Effector memory CD4-positive, alpha-beta T cell (primary cell): Measurements from ENCODE around the gene PRSS38.

ENCODE experiments used
- DNase-seq, 3 donors: peaks; one replicate each; pipeline ENCODE4 v3.0.0-alpha.2; 2020
- H3K27ac ChIP-seq: 2 replicates; pipeline ENCODE4 v1.7.0; 2013; ENCODE audit warnings: mild to moderate bottlenecking, low read length, moderate library complexity; ENCODE audit not compliant: insufficient read depth, poor library complexity, severe bottlenecking
- H3K27me3 ChIP-seq: replicated peaks from 2 replicates; pipeline ENCODE4 v1.7.0; 2013; ENCODE audit warnings: mild to moderate bottlenecking, low read length; ENCODE audit not compliant: insufficient read depth, control insufficient read depth, poor library complexity, severe bottlenecking
- H3K36me3 ChIP-seq: 2 replicates; pipeline ENCODE4 v1.7.0; 2013; ENCODE audit warnings: mild to moderate bottlenecking, low read length, moderate library complexity; ENCODE audit not compliant: control insufficient read depth, insufficient read depth
- H3K4me1 ChIP-seq: 2 replicates; pipeline ENCODE4 v1.7.0; 2013; ENCODE audit warnings: low read length, mild to moderate bottlenecking; ENCODE audit not compliant: control insufficient read depth, insufficient read depth, poor library complexity, severe bottlenecking
- H3K4me3 ChIP-seq: 2 replicates; pipeline ENCODE4 v1.7.0; 2013; ENCODE audit warnings: low read length, low read depth, mild to moderate bottlenecking; ENCODE audit not compliant: insufficient read depth, poor library complexity, severe bottlenecking
- H3K9me3 ChIP-seq: 2 replicates; pipeline ENCODE4 v1.7.0; 2013; ENCODE audit warnings: mild to moderate bottlenecking, low read length, moderate library complexity; ENCODE audit not compliant: control insufficient read depth

PRSS38 gene

DNA sequence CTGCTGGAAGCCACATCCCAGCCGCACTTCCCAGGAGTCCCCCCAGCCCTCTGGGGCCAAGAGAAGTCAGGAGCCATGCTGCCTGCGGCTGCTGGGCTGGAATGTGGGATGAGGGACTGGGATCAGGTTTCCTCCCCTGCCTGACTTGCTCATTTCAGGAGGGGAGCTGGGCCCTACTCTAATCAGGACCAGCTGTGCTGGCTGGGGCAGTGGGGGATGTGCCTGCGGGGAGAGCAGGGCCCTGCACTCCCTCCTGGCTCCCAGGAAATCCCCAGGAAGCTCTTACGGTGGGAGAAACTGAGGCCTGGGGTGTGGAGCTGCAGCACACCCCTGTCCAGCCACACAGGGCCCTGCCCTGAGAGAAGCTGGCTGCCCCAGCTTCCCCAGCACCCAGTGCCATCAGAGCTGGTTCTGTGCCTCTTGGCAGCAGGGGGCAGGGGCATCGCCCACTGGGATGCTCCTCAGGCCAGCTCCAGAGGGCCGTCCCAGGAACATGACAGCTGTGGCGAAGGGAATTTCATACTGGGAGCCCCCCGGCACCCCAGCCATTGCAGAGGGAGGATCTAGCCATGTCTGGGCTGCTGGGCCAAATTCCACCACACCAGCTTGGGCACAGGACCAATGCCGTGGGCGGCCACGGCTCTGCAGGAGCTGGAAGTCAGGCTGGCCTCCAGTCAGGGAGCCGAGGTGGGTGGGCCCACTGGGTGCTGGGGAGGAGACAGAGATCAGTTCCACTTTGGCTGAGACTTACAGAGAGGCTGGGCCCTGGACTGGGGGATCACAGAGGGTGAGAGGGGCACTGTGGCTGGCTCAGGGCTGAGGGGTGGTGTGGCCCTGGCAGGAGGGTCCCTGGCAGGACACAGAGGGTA is 21.3 kb upstream of the PRSS38 start:
- Histone ChIP-seq H3K4me1 (peaks cover under 1% of the 10 kb centered on the region), H3K9me3 (no peaks in the 10 kb centered on the region), H3K27ac (no peak overlapping the region), H3K36me3 (no peaks in the 10 kb centered on the region), H3K4me3 (no peak overlapping the region), H3K27me3 (no peaks in the 10 kb centered on the region)
- DNase-seq = no peak

DNA sequence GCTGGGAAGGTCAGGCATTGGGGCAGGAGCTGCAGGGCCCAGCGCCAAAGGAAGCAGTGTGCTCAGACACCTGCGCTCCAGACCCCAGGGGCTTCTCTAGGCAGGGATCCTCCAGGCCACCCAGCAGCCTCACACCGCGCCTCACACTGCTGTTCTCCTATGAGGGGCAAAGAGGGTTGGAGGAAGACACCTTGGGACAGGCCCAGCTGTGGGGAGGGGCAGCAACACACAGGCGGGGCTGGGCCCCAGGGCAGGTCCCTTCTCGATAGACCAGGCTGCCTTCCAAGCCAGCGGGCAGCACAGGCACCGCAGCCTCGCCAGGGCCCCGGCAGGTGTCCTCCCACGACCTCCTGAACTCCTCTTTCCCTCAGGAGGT is 20.7 kb upstream of the PRSS38 start:
- H3K36me3 ChIP-seq = no peaks in the 10 kb centered on the region
- H3K9me3 ChIP-seq = no peaks in the 10 kb centered on the region
- no peaks in the 10 kb centered on the region for H3K4me1 ChIP-seq
- H3K27me3 ChIP-seq = no peaks in the 10 kb centered on the region
- H3K4me3 ChIP-seq = no peak overlapping the region
- no peak for DNase-seq
- no peak overlapping the region for H3K27ac ChIP-seq

DNA sequence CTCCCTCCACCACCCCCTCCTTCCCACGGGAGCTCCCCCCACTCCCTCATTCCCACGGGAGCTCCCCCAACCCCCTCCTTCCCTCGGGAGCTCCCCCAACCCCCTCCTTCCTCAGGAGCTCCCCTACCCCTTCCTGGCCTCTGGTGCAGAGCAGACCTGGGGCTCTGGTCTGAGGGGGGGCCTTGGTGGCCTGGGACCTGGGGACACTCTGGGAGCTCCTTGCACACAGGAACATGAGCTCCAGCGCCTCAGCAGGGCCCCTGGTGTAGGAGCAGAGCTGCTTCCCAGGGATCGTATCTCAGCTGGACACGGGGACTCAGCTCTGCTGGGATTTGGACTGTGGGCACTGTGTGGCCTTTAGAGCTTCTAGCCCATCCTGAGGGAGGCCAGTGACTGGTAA is 19.7 kb upstream of the PRSS38 start:
- Histone ChIP-seq H3K4me3 (no peak overlapping the region), H3K9me3 (no peaks in the 10 kb centered on the region), H3K27ac (no peak overlapping the region), H3K27me3 (no peaks in the 10 kb centered on the region), H3K4me1 (no peaks in the 10 kb centered on the region), H3K36me3 (no peaks in the 10 kb centered on the region)
- DNase-seq = no peak

GRCh38 chr1:227796359-227796915 is 19.0 kb upstream of the PRSS38 start:
- H3K4me1 ChIP-seq = no peaks in the 10 kb centered on the region
- no peaks in the 10 kb centered on the region for H3K9me3 ChIP-seq
- no peaks in the 10 kb centered on the region for H3K27me3 ChIP-seq
- no peak overlapping the region for H3K4me3 ChIP-seq
- no peaks in the 10 kb centered on the region for H3K36me3 ChIP-seq
- DNase-seq = no peak
- H3K27ac ChIP-seq = no peak overlapping the region

GRCh38 chr1:227797144-227797543 is 18.3 kb upstream of the PRSS38 start:
- Histone ChIP-seq H3K4me1 (no peaks in the 10 kb centered on the region), H3K9me3 (no peaks in the 10 kb centered on the region), H3K36me3 (no peaks in the 10 kb centered on the region), H3K27me3 (no peaks in the 10 kb centered on the region), H3K4me3 (no peak overlapping the region), H3K27ac (no peak overlapping the region)
- no peak for DNase-seq

GRCh38 chr1:227797625-227798024 is 17.9 kb upstream of the PRSS38 start:
- no peaks in the 10 kb centered on the region for H3K36me3 ChIP-seq
- H3K27ac ChIP-seq = no peak overlapping the region
- H3K4me1 ChIP-seq = no peaks in the 10 kb centered on the region
- no peaks in the 10 kb centered on the region for H3K9me3 ChIP-seq
- H3K27me3 ChIP-seq = no peaks in the 10 kb centered on the region
- DNase-seq = no peak
- H3K4me3 ChIP-seq = no peak overlapping the region

DNA sequence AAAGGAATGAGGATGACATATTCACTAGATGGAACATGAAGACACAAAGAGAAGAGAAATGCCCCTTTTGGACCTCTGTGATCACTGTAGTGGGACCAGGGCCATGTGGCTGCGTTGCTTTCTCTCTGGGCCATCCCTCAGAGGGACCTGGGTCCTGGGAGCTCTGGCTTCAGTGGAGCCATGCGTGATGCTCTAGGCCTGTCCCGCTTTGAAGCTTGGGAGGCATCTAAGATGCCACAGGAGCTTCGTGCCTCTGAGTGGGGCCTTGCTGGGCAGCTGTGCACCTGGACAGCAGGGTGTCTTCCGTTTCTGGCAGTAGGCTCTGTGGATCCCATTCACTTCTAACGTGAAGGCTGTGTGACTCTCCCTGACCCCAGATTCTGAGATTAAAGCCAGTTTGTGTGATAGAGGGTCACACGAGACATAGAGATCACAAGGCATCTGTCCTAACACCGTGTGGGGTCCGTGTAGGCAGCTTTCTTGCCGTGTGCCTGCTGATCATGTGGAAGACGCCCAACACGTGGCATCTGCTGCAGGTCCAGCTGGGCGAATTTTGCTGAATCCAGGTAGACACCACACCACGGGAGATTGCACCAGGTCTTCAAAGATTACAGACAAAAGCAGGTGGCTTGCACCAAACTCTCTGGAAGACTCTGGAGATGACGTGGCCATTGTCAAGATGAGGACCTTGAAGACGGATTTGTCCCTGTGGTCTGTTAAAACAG is 17.2 kb upstream of the PRSS38 start:
- no peak overlapping the region for H3K27ac ChIP-seq
- H3K4me3 ChIP-seq = no peak overlapping the region
- no peaks in the 10 kb centered on the region for H3K27me3 ChIP-seq
- no peak for DNase-seq
- no peaks in the 10 kb centered on the region for H3K36me3 ChIP-seq
- no peaks in the 10 kb centered on the region for H3K4me1 ChIP-seq
- no peaks in the 10 kb centered on the region for H3K9me3 ChIP-seq

DNA sequence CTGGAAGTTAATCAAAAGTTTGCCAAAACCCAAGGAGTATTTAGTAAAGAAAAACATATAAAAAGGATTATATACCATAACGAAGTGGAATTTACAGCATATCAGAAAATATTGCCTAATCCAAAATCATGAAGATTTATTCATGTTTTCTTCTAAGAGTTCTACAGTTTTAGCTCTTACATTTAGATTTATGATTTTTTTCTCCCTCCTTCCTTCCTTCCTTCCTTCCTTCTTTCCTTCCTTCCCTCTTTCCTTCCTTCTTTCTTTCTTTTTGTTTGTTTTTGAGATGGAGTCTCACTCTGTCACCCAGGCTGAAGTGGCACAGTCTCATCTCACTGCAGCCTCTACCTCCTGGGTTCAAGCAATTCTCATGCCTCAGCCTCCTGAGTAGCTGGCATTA is 15.7 kb upstream of the PRSS38 start:
- no peaks in the 10 kb centered on the region for H3K36me3 ChIP-seq
- H3K9me3 ChIP-seq = no peaks in the 10 kb centered on the region
- no peaks in the 10 kb centered on the region for H3K27me3 ChIP-seq
- no peak overlapping the region for H3K27ac ChIP-seq
- no peak for DNase-seq
- no peak overlapping the region for H3K4me3 ChIP-seq
- H3K4me1 ChIP-seq = no peaks in the 10 kb centered on the region

GRCh38 chr1:227803933-227804332 is 11.5 kb upstream of the PRSS38 start:
- H3K27ac ChIP-seq = no peak overlapping the region
- no peaks in the 10 kb centered on the region for H3K4me1 ChIP-seq
- H3K27me3 ChIP-seq = no peaks in the 10 kb centered on the region
- no peaks in the 10 kb centered on the region for H3K36me3 ChIP-seq
- no peak for DNase-seq
- H3K9me3 ChIP-seq = no peaks in the 10 kb centered on the region
- no peak overlapping the region for H3K4me3 ChIP-seq

DNA sequence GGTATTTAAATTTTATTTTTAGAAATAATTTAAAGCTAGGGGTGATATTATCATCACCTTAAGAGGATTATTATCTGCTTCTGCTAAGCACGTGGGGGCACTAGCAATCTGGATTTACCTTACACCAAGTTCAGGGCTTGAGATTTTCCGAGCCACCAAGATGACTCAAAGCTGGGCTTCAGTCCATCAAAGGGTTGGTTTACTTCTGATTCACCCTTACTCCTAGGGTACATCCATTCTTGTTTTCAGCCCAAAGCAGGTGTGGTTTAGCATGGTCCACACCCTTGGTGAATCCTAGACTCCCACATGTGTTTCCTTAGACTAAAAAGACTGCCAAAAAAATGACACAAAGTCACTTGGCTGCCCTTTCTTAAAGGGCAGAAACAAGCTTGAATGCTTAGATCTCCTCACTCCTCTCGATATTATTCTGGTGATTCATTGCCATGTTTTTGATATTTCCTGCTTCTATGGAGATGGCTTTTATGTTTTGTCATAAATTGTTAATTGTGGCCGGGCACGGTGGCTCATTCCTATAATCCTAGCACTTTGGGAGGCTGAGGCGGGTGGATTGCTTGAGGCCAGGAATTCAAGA is 9.8 kb upstream of the PRSS38 start:
- Histone ChIP-seq H3K36me3 (no peaks in the 10 kb centered on the region), H3K9me3 (no peaks in the 10 kb centered on the region), H3K4me3 (no peak overlapping the region), H3K27me3 (no peaks in the 10 kb centered on the region), H3K27ac (no peak overlapping the region), H3K4me1 (no peaks in the 10 kb centered on the region)
- no peak for DNase-seq
